Endothelial cell of umbilical vein (primary cell): ENCODE data around the gene BLNK. TPM values are rescaled to one million over a fixed set of nuclear protein-coding genes. Genes with fewer than 3 reads are reported as not detected.

Experiments used
- BruUV-seq: library from RNA; stranded (reverse); fragments of 400-500 nt; replicated peaks from 2 replicates; lab custom pipeline; 2021; lab: Mats Ljungman, UMichigan
- CTCF ChIA-PET: fragments of 300-600, 350-600 bp; sonication (Branson Sonifier 250); formaldehyde crosslinking; loops from one replicate; lab custom pipeline; 2021; ENCODE audit warnings: antibody characterized with exemption, inconsistent platforms; lab: Charles Lee
- POLR2A ChIA-PET: fragments of 300-600, 350-600 bp; sonication (Branson Sonifier 250); formaldehyde crosslinking; loops from one replicate; lab custom pipeline; 2021; ENCODE audit warnings: antibody characterized with exemption, inconsistent platforms; lab: Charles Lee
- DNase-seq: peaks from one replicate; pipeline ENCODE4 v3.0.0-alpha.2; 2011; ENCODE audit warnings: low read depth, low spot score
- FAIRE-seq: peaks from 2 replicates; lab custom pipeline; 2011; peaks lifted over from hg19 to GRCh38; lab: Jason Lieb, UNC
- H2AFZ ChIP-seq: 2 replicates; pipeline ENCODE4 v1.6.0; 2012; ENCODE audit warnings: low read depth, low read length, control low read depth, inconsistent platforms
- H3K27ac ChIP-seq: 2 replicates; pipeline ENCODE4 v1.5.1; 2011; ENCODE audit warnings: low read depth, mild to moderate bottlenecking, control low read depth, low read length, moderate library complexity; ENCODE audit not compliant: insufficient read depth
- H3K27me3 ChIP-seq, 2 experiments: 2 replicates each; pipeline versions ENCODE4 v1.6.0 to v1.6.1; 2011; ENCODE audit warnings: low read length in 2 of 2, mixed read lengths in 1 of 2; ENCODE audit not compliant: control insufficient read depth in 2 of 2, insufficient read depth in 2 of 2
- H3K36me3 ChIP-seq, 2 experiments: 2 replicates in 1 of 2; 3 replicates in 1 of 2; pipeline ENCODE4 v1.5.1; 2011; ENCODE audit warnings: low read length in 2 of 2, mild to moderate bottlenecking in 1 of 2, moderate library complexity in 1 of 2; ENCODE audit not compliant: control insufficient read depth in 2 of 2, insufficient read depth in 2 of 2; ENCODE audit errors: extremely low read depth in 1 of 2
- H3K4me1 ChIP-seq: 3 replicates; pipeline ENCODE4 v1.5.1; 2011; ENCODE audit warnings: mild to moderate bottlenecking, low read length; ENCODE audit not compliant: control insufficient read depth, insufficient read depth; ENCODE audit errors: extremely low read depth
- H3K4me2 ChIP-seq: 2 replicates; pipeline ENCODE4 v1.6.1; 2011; ENCODE audit warnings: low read length, control low read depth, mixed read lengths; ENCODE audit not compliant: insufficient read depth
- H3K4me3 ChIP-seq, 3 experiments: fragments of 200-600 bp in 1 of 3; sonication (generic), shearing (Covaris generic) in 1 of 3; replicated peaks in 1 of 3; 2 replicates each; pipeline ENCODE4 v1.5.1; 2011 to 2016; ENCODE audit warnings: control low read depth in 3 of 3, low read length in 3 of 3, mild to moderate bottlenecking in 2 of 3, inconsistent platforms in 1 of 3, low read depth in 1 of 3, moderate library complexity in 1 of 3; ENCODE audit not compliant: insufficient read depth in 1 of 3
- H3K79me2 ChIP-seq: 2 replicates; pipeline ENCODE4 v1.6.0; 2012; ENCODE audit warnings: low read length, inconsistent platforms; ENCODE audit not compliant: control insufficient read depth, insufficient read depth
- H3K9ac ChIP-seq: replicated peaks from 2 replicates; pipeline ENCODE3; 2011; ENCODE audit warnings: low read length, control low read depth; ENCODE audit not compliant: insufficient read depth; ENCODE audit errors: extremely low read depth
- H3K9me1 ChIP-seq: replicated peaks from 3 replicates; pipeline ENCODE4 v1.6.0; 2011; ENCODE audit warnings: mild to moderate bottlenecking, low read length; ENCODE audit not compliant: control insufficient read depth, insufficient read depth; ENCODE audit errors: extremely low read depth
- H3K9me3 ChIP-seq: replicated peaks from 2 replicates; pipeline ENCODE4 v1.5.1; 2012; ENCODE audit warnings: low read length, inconsistent platforms; ENCODE audit not compliant: control insufficient read depth, insufficient read depth
- H4K20me1 ChIP-seq: replicated peaks from 2 replicates; pipeline ENCODE3; 2011; ENCODE audit warnings: mild to moderate bottlenecking, low read length; ENCODE audit not compliant: control insufficient read depth, insufficient read depth; ENCODE audit errors: extremely low read depth
- CTCF ChIP-seq, 2 donors: IDR thresholded peaks; 1 replicate in 1 of 2; 2 replicates in 1 of 2; pipeline ENCODE4 v1.5.1; 2011; ENCODE audit warnings: low read length in 2 of 2, mild to moderate bottlenecking in 2 of 2, moderate library complexity in 2 of 2, control low read depth in 1 of 2, inconsistent platforms in 1 of 2, low read depth in 1 of 2; ENCODE audit not compliant: insufficient read depth in 1 of 2; ENCODE audit errors: extremely low read depth in 1 of 2
- FOS ChIP-seq: IDR thresholded peaks from 2 replicates; pipeline ENCODE4 v1.6.1; 2011; ENCODE audit warnings: mild to moderate bottlenecking, low read length, moderate library complexity, borderline replicate concordance; ENCODE audit not compliant: insufficient read depth
- dilution Hi-C: fragments of 300-500 bp; cut with MboI; formaldehyde crosslinking; loops from one replicate; pipeline ENCODE4 v1.15.0; 2019; ENCODE audit warnings: low sequenced_read_pairs; ENCODE audit not compliant: extremely low pct_ligation_motif_present
- intact Hi-C: fragments of 100-400 bp; cut with micrococcal nuclease; formaldehyde crosslinking; loops from one replicate; pipeline ENCODE4 v1.10.0; 2022
- polyA plus RNA-seq, 4 experiments: library from polyadenylated mRNA; depleted of rRNA in 3 of 4; stranded (reverse) in 3 of 4; unstranded in 1 of 4; fragments of >200 nt; gene quantifications; 2 replicates each; pipeline versions ENCODE4 v1.2.1 to v1.2.3, GENCODE V29; 2011 to 2012; ENCODE audit warnings: missing spikeins in 1 of 4
- total RNA-seq: library from RNA; stranded (reverse); gene quantifications from 2 replicates; pipeline ENCODE4 v1.2.3, GENCODE V29; 2021

The BLNK gene
- total and polyA plus RNA-seq, 2 donors (not counting 3 experiments of a cell fraction or from before 2014, with no cell fraction given) = not detected

- Histone ChIP-seq H3K27me3 (peaks cover 9 to 30% of the 10 kb centered on the region in 2 experiments), H3K27ac (no peak overlapping the region), H3K36me3 (no peaks in the 10 kb centered on the region), H3K79me2 (no peaks in the 10 kb centered on the region), H3K4me1 (no peaks in the 10 kb centered on the region), H4K20me1 (no peaks in the 10 kb centered on the region), H3K9me3 (no peaks in the 10 kb centered on the region), H3K4me2 (no peak overlapping the region), H3K9ac (no peak overlapping the region), H3K4me3 (no peak overlapping the region), H2AFZ (no peak overlapping the region), H3K9me1 (no peaks in the 10 kb centered on the region)
- POLR2A ChIA-PET = no interaction called here
- TF ChIP-seq FOS = no peak
- peak; percentile 33 to 41 for TF ChIP-seq CTCF (IDR thresholded peaks at IDR 0.05; ENCODE audit: extremely low read depth in 1 of 2, insufficient read depth in 1 of 2, low read depth in 1 of 2, low read length in 2 of 2)
- BruUV-seq = no TSS peak
- FAIRE-seq (peak; percentile 80), DNase-seq (peak; percentile 52)
- intact Hi-C loops = loop anchor here (1.0 to 5.0 kb wide), 3 partner anchors 64 to 386 kb away; partner anchors contain the start of gene CC2D2B
- CTCF ChIA-PET = interaction anchor here (0.8 to 6.9 kb wide), 12 partner anchors 13 to 599 kb away, joined by 3 to 127 read pairs (median 3); partner anchors contain the start of genes CCNJ and TCTN3
- dilution Hi-C loops = no loop called here
These were observed 21.9 kb upstream of the BLNK start for GRCh38 chr10:96292971-96293920.
